ENCODE measurements around the gene HSPB1. TPM values are rescaled to one million over a fixed set of nuclear protein-coding genes. Genes with fewer than 3 reads are reported as not detected.
"Not testable (repeated sequence)": the region's sequence is repeated elsewhere in the genome, so short reads cannot be mapped to it uniquely, and the experiment has no call there.

Gene HSPB1
- polyA plus RNA-seq, 1 donor = 109 TPM

DNA sequence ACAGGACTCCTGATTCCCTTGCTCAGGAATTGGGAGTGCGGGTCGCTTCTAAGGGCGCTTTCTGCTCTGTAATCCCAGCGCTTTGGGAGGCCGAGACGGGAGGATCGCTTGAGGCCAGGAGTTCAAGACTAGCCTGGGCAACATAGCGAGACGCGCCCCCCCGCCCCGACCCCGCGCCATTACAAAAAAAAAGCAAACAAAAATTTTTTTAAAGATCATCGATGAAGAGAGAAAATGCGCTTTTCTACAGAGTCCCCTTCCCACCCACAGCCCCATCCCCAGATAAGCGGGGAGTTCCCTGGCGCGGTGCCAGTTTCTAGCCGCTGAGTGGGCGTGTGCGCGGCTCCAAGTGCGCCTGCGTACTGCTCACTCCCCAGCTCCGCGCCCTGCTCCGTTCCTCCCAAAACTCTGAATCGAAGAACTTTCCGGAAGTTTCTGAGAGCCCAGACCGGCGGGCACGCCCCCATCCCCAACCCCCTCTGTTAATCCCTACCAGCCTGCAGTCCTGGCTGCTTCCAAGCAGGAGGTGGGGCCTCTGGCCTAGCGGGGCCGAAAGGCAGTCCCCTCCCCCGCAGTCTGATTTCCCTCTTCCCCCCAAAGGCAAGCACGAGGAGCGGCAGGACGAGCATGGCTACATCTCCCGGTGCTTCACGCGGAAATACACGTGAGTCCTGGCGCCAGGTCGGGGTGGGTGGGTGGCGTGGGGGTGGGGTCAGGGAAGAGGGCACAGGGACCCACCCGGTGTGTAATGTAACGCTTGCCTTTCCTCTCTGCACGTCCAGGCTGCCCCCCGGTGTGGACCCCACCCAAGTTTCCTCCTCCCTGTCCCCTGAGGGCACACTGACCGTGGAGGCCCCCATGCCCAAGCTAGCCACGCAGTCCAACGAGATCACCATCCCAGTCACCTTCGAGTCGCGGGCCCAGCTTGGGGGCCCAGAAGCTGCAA is 1.0 kb downstream of the HSPB1 start:
- peak; percentile 90 for DNase-seq

DNA sequence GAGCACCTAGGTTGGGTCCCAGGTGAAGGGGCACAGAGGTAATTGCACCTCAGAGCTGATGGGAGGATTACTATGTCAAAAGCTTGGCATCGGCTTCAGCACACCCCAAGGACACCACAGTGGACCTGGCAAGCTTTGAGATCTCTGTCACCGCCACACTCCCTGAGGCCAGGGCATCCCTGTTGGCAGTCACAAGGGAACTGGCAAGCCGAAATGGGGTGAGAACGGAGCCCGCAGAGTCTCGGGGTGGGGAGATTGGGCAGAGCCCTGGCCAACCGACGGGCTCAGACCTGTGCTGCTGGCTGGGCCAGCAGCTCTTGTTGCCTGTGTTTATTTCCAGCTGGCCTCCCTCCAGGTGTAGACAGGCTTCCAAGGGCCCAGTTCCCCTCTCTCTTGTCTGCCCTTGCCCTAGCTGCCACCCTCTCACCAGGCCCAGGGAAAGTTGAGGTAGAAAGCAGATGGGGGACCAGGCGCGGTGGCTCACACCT is 2.5 kb downstream of the HSPB1 start:
- no peak for DNase-seq

DNA sequence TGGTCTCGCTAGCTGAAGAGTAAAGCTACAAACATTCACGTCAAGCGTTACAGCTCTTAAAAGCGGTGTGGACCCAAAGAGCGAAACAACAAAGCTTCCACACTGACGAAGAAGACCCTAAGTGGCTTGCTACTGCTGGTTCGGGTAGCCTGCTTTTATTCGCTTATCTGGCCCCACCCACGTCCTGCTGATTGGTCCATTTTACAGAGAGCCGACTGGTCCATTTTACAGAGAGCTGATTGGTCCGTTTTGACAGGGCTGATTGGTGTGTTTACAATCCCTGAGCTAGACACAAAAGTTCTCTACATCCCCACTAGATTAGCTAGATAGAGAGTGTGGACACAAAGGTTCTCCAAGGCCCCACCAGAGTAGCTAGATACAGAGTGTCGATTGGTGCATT is 6.4 kb downstream of the HSPB1 start:
- DNase-seq = not testable (repeated sequence)

DNA sequence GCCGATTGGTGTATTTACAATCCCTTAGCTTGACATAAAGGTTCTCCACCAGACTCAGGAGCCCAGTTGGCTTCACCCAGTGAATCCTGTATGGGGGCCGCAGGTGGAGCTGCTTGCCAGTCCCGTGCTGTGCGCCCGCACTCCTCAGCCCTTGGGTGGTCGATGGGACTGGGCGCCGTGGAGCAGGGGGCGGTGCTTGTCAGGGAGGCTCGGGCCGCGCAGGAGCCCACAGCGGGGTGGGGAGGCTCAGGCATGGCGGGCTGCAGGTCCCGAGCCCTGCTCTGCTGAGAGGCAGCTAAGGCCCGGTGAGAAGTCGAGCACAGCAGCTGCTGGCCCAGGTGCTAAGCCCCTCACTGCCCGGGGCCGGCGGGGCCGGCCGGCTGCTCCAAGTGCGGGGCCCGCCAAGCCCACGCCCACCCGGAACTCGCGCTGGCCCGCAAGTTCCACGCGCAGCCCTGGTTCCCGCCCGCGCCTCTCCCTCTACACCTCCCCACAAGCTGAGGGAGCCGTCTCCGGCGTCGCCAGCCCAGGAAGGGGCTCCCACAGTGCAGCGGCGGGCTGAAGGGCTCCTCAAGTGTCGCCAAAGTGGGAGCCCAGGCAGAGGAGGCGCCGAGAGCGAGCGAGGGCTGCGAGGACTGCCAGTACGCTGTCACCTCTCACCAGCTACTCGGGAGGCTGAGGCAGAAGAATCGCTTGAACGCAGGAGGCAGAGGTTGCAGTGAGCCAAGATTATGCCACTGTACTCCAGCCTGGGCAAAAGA is 7.0 kb downstream of the HSPB1 start:
- DNase-seq = not testable (repeated sequence)

DNA sequence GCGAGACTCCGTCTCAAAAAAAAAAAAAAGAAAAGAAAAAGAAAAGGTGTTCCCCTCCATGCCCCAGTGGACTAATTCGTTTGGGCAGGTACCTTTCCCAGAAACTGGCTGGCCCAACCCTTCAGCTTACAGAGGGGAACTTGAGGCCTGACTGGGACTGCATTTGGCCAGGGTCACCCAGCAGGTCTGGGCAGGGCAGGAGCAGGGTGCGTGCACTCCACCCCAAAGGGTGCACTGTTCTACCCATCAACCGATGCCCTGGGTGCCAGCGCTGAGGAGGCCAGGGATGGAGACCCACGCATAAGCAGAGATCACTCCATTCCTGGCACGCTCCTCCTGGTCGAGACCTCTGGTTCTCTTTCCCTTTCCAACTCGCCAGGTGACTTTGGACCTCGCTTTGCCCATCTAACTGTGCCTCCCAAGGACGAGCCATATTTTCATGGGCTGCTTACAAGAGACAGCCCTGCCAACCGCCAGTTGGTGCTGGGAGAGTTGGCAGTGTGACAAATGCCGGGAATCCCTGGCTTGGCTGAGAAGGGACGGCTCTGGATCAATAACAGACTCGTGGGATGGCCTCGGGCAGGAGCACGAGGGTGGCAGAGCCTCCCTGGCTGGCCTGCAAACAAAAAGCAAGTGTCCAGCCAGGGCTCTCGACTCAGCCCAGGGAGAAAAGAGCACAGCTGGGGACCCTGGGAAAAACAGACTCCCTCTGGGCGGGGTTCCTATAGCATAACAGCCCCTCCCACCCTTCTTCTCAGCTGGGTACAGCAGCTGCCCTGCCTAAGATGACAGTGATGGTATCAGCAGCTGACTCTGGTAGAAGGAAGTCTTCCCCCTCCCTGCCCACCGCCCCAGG is 7.9 kb downstream of the HSPB1 start:
- no peak for DNase-seq

DNA sequence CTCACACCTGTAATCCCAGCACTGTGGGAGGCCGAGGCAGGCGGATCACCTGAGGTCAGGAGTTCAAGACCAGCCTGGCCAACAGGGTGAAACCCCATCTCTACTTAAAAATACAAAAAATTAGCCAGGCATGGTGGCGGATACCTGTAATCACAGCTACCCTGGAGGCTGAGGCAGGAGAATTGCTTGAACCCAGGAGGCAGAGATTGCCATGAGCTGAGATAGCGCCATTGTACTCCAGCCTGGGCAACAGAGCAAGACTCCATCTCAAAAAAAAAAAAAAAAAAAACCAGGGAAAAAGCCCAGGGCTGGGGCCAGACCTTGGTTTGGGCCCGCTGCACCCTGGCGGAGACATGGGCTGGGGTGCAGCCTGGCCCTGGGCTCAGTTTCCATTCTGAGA is 9.4 kb downstream of the HSPB1 start:
- not testable (repeated sequence) for DNase-seq

DNA sequence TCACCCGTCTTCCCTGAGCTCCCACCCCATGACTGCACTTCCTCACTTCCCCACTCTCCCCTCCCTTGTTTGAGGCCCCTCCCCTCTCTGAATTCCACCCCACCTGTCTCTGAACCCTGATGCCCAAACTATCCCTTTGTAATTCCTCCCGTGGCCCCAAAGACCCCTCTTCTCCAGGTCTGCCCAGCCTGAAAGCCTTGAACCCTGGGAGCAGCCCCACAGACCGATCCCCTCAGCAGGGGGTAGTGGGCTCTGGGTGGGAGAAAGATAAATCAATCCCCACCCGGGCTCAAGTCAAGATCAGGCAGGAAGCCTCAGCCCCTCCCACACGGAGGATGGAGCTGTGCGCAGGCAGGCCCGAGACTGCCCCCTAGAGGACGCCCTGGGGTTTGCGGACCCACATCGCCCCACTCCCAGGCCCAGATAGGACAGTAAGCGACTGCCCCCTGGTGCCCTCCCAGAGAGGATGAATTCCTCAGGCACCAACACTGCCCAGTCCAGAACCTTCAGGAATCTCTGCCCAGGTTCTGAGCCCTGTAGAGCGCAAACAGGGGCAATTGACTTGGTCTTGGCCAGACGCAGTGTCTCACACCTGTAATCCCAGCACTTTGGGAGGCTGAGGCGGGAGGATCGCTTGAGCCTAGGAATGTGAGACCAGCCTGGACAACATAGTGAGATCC is 11.7 kb downstream of the HSPB1 start:
- peak; percentile 89 for DNase-seq

DNA sequence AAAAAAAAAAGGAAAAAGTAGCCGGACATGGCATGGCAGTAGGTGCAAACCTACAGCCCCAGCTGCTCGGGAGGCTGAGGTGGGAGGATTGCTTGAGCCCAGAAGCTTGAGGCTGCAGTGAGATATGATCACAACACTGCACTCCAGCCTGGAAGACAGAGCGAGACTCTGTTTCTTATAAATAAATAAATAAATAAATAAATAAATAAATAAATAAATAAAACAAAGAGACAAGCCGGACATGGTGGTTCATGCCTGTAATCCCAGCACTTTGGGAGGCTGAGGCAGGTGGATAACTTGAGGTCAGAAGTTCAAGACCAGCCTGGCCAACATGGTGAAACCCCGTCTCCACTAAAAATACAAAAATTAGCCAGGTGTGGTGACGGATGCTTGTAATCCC is 12.3 kb downstream of the HSPB1 start:
- DNase-seq = not testable (repeated sequence)

DNA sequence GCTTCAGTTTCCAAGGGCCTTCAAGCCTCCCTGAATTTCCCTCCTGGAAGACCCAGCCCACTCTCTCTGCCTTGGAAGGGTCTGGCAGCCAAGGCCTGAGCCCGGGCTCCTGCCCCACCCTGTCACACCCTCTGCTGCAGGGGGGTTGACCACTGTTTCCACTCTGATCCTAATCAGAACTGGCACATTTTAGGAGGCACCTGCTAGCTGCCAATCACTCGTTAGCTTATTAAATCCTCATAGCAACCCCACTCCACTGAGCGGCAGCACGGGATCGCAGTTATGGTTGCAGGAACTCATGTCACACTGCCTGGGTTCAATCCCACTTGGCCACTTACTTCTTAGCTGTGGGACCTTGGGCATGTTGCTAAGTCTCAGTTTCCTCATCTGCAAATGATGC is 12.9 kb downstream of the HSPB1 start:
- DNase-seq = no peak

DNA sequence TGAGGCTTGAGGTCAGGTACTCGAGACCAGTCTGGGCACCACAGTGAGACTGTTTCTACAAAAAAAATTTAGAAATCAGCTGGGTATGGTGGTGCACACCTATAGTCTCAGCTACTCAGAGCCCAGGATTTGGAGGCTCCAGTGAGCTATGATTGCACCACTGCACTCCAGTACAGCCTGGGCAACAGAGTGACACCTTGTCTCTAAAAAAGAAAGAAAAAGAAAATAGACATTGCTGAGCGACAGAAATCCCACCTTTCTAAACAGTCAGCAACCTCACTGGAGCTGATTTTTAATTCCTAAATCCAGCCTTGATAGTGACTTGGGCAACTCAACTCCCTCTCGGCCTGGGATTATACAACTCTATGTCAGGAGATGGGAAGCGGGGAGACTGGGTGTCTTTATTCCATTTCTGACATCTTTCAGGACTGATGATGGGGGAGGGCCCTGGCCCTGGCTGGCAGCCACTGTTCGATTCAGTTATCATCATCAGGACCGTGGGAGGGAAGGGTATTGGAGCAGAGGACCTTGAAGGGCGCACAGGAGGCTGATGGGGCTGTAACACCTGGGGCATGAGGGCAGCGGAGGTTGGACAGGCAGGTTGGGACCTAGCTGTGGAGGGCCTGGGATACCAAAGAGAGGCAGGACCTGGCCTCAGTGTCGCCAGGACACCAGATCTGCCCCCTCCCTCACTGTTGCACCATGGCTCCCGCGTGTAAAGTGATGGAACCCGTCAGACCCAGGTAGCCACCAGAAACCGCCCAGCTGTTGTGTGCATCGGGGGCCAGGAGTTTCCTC is 14.7 kb downstream of the HSPB1 start:
- no peak for DNase-seq

DNA sequence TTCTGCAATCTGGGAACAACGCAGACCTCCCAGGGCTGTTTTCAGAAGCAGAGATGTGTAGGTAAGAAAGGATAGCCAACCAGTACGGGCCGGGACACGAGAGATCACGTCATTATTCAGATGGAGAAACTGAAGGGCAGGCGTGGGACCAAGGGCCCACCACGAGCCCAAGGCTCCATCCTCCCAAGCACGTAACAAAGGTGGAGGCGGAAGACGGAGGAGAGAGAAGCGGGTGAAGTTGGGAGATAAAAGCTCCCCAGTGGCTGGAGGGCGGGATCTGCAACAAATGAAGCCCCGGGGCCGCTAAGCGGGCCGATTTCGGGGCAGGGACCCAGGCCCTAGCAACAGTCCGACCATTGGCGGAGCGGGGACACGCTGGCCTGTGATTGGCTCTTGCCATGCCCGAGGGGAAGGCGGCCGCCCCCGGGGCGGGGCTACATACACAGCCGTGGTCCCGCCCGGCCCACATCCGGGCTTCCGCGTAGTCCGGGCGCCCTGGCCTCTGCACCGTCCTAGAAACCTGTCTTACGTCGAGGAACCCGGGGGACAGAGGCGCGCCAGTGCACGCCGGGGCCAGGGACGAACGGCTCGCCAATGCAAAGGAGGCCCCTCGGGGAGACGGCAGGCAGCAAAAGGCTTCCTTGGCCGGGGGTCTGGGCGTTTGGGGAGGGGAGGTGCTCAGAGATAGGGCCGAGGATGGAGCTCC is 15.5 kb downstream of the HSPB1 start:
- peak; percentile 96 for DNase-seq

DNA sequence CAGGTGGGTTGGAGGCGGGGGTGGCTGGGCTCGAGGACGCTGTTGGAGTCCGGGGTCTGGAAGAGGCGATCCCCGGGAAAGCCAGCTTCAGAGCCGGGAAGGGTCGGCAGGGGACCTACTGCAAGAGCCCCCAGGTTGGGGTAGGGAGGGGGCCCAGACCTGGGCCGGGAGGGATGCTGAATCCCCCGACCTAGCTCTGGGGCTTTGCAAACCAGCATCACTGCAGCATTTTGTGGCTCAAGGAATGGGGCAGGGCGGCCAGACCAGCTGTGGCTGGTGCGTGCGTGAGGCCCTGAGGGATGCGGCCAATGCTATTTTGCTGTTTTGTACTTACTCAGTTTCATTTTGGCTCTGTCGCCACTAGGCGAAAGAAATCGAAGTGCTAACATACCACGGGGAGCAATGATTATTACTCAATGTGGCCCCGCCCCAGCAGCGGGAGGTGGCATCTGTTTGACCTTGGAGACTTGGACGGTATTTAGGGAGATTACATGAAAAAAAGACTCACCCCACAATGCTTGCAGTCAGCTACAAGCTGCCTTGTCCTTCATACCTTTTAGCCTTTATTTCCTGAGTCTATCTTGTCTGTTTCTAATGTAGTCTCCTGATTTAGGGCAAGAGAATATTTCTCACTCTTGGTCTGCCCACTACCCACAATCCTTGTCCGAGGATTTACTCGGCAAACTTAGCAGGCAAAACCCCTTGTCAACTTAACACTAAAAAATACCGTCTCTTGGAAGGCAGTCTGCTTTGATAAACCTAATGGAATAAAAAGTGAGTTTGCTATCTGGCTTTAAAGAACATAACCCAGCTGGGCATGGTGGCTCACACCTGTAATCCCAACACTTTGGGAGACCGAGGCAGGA is 16.2 kb downstream of the HSPB1 start:
- DNase-seq = peak; percentile 60

DNA sequence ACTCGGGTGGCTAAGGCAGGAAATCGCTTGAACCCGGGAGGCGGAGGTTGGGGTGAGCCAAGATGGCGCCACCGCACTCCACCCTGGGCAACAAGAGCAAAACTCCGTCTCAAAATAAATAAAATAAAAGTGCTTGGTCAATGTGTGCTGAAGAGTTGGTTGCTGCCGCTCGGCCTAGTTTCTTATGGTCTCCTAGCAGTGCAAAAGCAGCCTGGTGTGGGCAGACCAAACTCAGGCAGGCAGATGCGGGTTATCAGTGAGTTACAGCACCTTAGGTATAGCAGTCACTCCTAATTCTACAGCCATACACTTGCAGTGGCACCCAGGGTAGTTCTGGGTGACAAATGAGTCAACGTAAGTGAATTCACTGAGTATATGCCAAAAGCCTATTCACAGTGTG is 22.6 kb downstream of the HSPB1 start:
- DNase-seq = no peak

DNA sequence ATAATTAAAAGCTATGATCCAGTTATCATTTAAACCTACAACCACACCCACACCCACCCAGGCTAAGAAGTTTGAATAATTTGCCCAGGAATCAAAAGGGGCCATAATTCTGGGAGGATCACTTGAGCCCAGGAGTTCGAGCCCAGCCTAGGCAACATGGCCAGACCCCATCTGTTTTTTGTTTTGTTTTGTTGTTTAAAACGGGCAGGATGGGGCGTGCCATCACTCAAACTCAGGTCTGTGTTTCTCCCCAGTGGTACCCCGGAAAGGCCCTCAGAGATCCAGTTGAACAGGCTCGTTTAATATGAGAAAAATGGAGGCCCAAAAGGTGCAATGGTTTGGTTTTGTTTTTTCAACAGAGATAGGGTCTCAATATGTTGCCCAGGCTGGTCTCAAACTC is 23.3 kb downstream of the HSPB1 start:
- no peak for DNase-seq

DNA sequence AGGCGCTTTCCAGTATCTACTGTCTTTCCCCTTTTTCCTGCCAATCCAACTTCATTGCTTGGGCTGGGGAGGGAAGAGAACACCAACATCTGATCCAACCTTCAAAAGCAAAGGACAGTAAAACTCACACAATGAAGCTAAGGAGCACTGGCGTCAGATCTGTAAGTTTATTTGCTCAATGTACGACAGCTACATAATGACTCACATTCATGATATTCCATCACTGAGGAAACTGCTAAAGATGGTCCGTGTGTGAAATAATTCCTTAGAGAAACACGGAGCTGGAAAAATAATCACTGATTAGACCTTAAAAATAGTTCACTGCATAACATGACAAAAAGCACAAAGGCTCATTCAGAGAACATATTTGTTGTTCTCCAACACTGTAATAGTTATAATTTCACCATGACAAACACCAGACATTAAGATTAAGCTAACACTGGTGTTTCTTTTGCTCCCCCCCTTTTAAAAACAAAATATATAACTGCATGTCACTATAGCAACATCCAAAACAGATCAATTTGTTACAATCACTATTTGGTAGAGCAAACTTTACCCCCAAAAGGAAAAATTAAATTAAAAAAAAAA is 24.3 kb downstream of the HSPB1 start:
- DNase-seq = no peak

DNA sequence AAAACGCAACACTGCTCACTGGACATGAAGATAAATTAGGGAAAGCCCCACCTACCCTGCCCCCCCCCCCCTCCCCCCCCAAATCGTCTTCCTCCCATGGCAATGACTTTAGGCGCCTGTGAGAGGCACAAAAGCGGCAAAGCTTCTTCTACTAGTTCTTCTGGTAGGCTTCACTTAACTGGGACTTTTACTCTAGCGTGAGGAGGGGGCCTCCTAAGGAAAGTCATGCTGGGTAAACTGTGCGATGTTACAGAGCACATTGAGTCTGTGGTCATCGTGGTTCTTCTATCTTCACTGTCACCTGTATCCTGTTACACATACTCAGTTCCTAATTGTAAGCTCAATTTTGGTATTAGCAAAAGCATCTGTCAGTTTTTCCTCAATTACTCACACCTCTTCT is 25.1 kb downstream of the HSPB1 start:
- DNase-seq = no peak

DNA sequence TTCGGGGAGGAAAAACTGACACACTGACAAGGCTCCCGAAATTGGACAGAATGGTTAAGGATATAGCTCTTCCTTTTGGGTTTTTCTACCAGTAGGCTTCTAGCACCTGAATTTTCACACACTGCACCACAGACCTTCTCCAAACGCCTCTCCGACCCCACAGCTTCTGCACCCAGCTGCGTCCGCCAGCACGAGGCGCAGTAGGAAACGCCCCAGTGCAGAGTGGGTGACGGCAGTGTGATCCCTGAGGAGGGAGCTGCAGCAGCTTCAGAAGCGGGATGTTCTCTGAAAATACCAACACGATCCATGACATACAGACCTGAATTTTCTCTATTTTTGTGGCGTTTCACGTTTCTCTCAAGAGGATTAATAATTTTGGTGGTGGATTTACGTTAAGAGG is 25.9 kb downstream of the HSPB1 start:
- DNase-seq = no peak

DNA sequence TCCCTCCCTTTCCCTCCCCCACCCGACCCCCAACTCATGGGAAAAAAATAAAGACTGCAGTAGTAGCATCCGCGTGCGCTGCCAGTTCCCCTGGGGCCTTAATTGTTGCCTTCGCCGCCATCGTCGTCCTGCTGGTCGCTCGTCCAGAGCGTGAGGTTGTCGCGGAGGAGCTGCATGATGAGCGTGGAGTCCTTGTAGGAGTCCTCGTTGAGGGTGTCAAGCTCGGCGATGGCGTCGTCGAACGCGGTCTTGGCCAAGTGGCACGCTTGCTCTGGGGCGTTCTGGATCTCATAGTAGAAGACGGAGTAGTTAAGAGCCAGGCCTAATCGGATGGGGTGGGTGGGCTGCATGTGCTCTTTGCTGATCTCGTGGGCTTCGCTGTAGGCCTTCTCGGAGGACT is 27.0 kb downstream of the HSPB1 start:
- DNase-seq = no peak

DNA sequence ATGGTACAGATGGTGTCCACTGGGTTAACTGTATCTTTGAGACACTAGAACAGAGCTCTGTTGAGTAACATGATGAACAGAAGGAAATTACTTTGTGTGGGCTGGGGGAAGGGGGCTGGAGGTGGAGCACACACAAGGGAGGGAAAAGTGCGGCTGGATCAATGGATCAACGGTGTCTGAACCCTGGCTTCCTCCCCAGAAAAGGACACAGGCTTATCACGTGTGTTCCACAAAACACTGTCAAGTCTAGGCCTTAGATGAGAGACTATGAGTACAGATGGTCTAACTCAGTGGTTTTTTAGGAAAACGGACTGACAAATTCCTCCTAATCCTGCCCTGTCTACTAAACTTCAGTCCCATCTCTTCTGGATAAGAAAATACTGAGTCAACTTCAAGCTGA is 27.8 kb downstream of the HSPB1 start:
- no peak for DNase-seq

Measured in left kidney (tissue), 2 donors.